Neuronal stem cell (in vitro differentiated cells): ENCODE data around the gene IL1B.
"Not testable (repeated sequence)": the region's sequence is repeated elsewhere in the genome, so short reads cannot be mapped to it uniquely, and the experiment has no call there.

Experiments used
- DNase-seq: peaks from one replicate; pipeline ENCODE4 v3.0.0-alpha.2; 2013; ENCODE audit warnings: low spot score
- H2AFZ ChIP-seq: one replicate; pipeline ENCODE4 v1.6.1; 2013; ENCODE audit warnings: mild to moderate bottlenecking, low read length, inconsistent platforms
- H2AK5ac ChIP-seq: 2 replicates; pipeline ENCODE4 v1.6.1; 2013; ENCODE audit warnings: low read depth, mild to moderate bottlenecking, inconsistent platforms, low read length, moderate library complexity, mixed read lengths
- H2BK120ac ChIP-seq: 2 replicates; pipeline ENCODE4 v1.6.1; 2013; ENCODE audit warnings: low read depth, mild to moderate bottlenecking, inconsistent platforms, low read length, moderate library complexity, mixed read lengths
- H2BK12ac ChIP-seq: one replicate; pipeline ENCODE4 v1.6.1; 2013; ENCODE audit warnings: low read length, inconsistent platforms
- H2BK15ac ChIP-seq: 2 replicates; pipeline ENCODE4 v1.6.1; 2013; ENCODE audit warnings: mild to moderate bottlenecking, low read length, inconsistent platforms, mixed read lengths
- H2BK5ac ChIP-seq: one replicate; pipeline ENCODE4 v1.6.1; 2013; ENCODE audit warnings: inconsistent platforms, mild to moderate bottlenecking, low read length, moderate library complexity
- H3K14ac ChIP-seq: one replicate; pipeline ENCODE4 v1.6.1; 2013; ENCODE audit warnings: low read length, inconsistent platforms
- H3K18ac ChIP-seq: 2 replicates; pipeline ENCODE4 v1.6.1; 2013; ENCODE audit warnings: low read length, inconsistent platforms
- H3K23ac ChIP-seq: 2 replicates; pipeline ENCODE4 v1.6.1; 2013; ENCODE audit warnings: low read depth, mild to moderate bottlenecking, mixed read lengths, low read length, inconsistent platforms; ENCODE audit not compliant: poor library complexity
- H3K27ac ChIP-seq: replicated peaks from 3 replicates; pipeline ENCODE4 v1.5.1; 2013; ENCODE audit warnings: low read length, inconsistent platforms
- H3K27me3 ChIP-seq, 3 experiments: 2 replicates each; pipeline ENCODE4 v1.6.1; 2013; ENCODE audit warnings: low read length in 3 of 3, mild to moderate bottlenecking in 2 of 3, inconsistent platforms in 1 of 3, low read depth in 1 of 3, mixed read lengths in 1 of 3, moderate library complexity in 1 of 3; ENCODE audit not compliant: control insufficient read depth in 3 of 3, insufficient read depth in 3 of 3
- H3K36me3 ChIP-seq, 2 donors: replicated peaks in 1 of 2; 2 replicates each; pipeline ENCODE4 v1.6.1; 2013; ENCODE audit warnings: low read length in 2 of 2; ENCODE audit not compliant: control insufficient read depth in 2 of 2, insufficient read depth in 2 of 2
- H3K4ac ChIP-seq: 2 replicates; pipeline ENCODE4 v1.6.1; 2013; ENCODE audit warnings: inconsistent platforms, mild to moderate bottlenecking, low read length, moderate library complexity
- H3K4me1 ChIP-seq, 2 donors: 1 replicate in 1 of 2; 2 replicates in 1 of 2; pipeline ENCODE4 v1.6.1; 2013; ENCODE audit warnings: low read length in 2 of 2, low read depth in 1 of 2; ENCODE audit not compliant: control insufficient read depth in 2 of 2, insufficient read depth in 1 of 2
- H3K4me2 ChIP-seq: one replicate; pipeline ENCODE4 v1.6.1; 2013; ENCODE audit warnings: mild to moderate bottlenecking, low read length, inconsistent platforms; ENCODE audit not compliant: insufficient read depth, poor library complexity, severe bottlenecking
- H3K4me3 ChIP-seq, 2 donors: 2 replicates each; pipeline ENCODE4 v1.5.1; 2013; ENCODE audit warnings: low read length in 2 of 2, mild to moderate bottlenecking in 2 of 2, inconsistent platforms in 1 of 2, moderate library complexity in 1 of 2
- H3K79me1 ChIP-seq: one replicate; pipeline ENCODE4 v1.6.1; 2013; ENCODE audit warnings: low read depth, mild to moderate bottlenecking, inconsistent platforms, low read length, moderate library complexity
- H3K9ac ChIP-seq: one replicate; pipeline ENCODE4 v1.6.1; 2013; ENCODE audit warnings: mild to moderate bottlenecking, low read depth, low read length, inconsistent platforms; ENCODE audit not compliant: poor library complexity
- H3K9me3 ChIP-seq, 2 donors: replicated peaks in 1 of 2; 2 replicates each; pipeline versions ENCODE3 to v1.6.1; 2013; ENCODE audit warnings: low read length in 2 of 2, mild to moderate bottlenecking in 2 of 2, inconsistent platforms in 1 of 2, low read depth in 1 of 2, mixed read lengths in 1 of 2, moderate library complexity in 1 of 2; ENCODE audit not compliant: control insufficient read depth in 2 of 2, insufficient read depth in 1 of 2
- H4K8ac ChIP-seq: one replicate; pipeline ENCODE4 v1.6.1; 2013; ENCODE audit warnings: low read depth, mild to moderate bottlenecking, inconsistent platforms, low read length, moderate library complexity
- H4K91ac ChIP-seq: one replicate; pipeline ENCODE4 v1.6.1; 2013; ENCODE audit warnings: low read length, low read depth, mild to moderate bottlenecking, inconsistent platforms; ENCODE audit not compliant: poor library complexity
- WGBS, 2 donors: extraction: QIAGEN DNeasy Blood & Tissue Kit; methylation state at CpG; one replicate each; pipeline ENCODE4 v1.1.7; 2013; ENCODE audit warnings: missing lambda C conversion rate in 2 of 2, mixed read lengths in 1 of 2; ENCODE audit not compliant: insufficient read length in 2 of 2, insufficient replicate concordance in 1 of 2; ENCODE audit errors: extremely low coverage in 2 of 2; 5-methylcytosine and 5-hydroxymethylcytosine counted together

Gene IL1B

GRCh38 chr2:112866128-112866835, 29.7 kb upstream of the IL1B start:
- no peaks in the 10 kb centered on the region for H3K79me1 ChIP-seq

GRCh38 chr2:112864072-112864471, 27.5 kb upstream of the IL1B start:
- Histone ChIP-seq H3K4me2 (no peak overlapping the region), H4K91ac (no peak overlapping the region), H3K27ac (no peak overlapping the region), H4K8ac (no peak overlapping the region), H3K79me1 (no peaks in the 10 kb centered on the region), H3K9ac (no peak overlapping the region), H3K18ac (no peak overlapping the region), H2BK15ac (no peak overlapping the region), H3K4ac (no peak overlapping the region), H2AK5ac (no peak overlapping the region), H2AFZ (no peak overlapping the region), H3K36me3 (no peaks in the 10 kb centered on the region), H3K23ac (no peak overlapping the region), H3K9me3 (peaks cover 8 to 15% of the 10 kb centered on the region in 2 donors), H3K4me1 (no peaks in the 10 kb centered on the region), H3K14ac (no peak overlapping the region), H2BK12ac (no peak overlapping the region), H3K27me3 (no peaks in the 10 kb centered on the region), H2BK5ac (no peak overlapping the region), H2BK120ac (no peak overlapping the region), H3K4me3 (no peak overlapping the region)
- DNase-seq, result no peak
- WGBS, 2 donors, result no CpG with 5 or more reads among the region's 1 CpG

More at GRCh38 chr2:112866128-112866835, 29.7 kb upstream of the IL1B start:
- no peak overlapping the region for H4K91ac ChIP-seq
- no peak overlapping the region for H2BK12ac ChIP-seq
- peaks cover 4 to 8% of the 10 kb centered on the region in 2 donors for H3K9me3 ChIP-seq
- H3K4me3 ChIP-seq, result no peak overlapping the region
- H4K8ac ChIP-seq, result no peak overlapping the region
- no peak overlapping the region for H2BK5ac ChIP-seq
- no peaks in the 10 kb centered on the region for H3K27me3 ChIP-seq
- no peak overlapping the region for H3K18ac ChIP-seq
- no CpG with 5 or more reads among the region's 8 CpGs for WGBS, 2 donors
- H2BK120ac ChIP-seq, result no peak overlapping the region
- H3K4me1 ChIP-seq, result peaks cover 0 to 1% of the 10 kb centered on the region in 2 donors
- H3K36me3 ChIP-seq, result no peaks in the 10 kb centered on the region
- H3K4me2 ChIP-seq, result no peak overlapping the region
- no peak overlapping the region for H2AFZ ChIP-seq
- no peak overlapping the region for H3K14ac ChIP-seq
- no peak overlapping the region for H3K4ac ChIP-seq
- H3K9ac ChIP-seq, result no peak overlapping the region
- no peak overlapping the region for H3K23ac ChIP-seq
- no peak overlapping the region for H2AK5ac ChIP-seq
- H3K27ac ChIP-seq, result no peak overlapping the region
- DNase-seq, result no peak
- no peak overlapping the region for H2BK15ac ChIP-seq

DNA sequence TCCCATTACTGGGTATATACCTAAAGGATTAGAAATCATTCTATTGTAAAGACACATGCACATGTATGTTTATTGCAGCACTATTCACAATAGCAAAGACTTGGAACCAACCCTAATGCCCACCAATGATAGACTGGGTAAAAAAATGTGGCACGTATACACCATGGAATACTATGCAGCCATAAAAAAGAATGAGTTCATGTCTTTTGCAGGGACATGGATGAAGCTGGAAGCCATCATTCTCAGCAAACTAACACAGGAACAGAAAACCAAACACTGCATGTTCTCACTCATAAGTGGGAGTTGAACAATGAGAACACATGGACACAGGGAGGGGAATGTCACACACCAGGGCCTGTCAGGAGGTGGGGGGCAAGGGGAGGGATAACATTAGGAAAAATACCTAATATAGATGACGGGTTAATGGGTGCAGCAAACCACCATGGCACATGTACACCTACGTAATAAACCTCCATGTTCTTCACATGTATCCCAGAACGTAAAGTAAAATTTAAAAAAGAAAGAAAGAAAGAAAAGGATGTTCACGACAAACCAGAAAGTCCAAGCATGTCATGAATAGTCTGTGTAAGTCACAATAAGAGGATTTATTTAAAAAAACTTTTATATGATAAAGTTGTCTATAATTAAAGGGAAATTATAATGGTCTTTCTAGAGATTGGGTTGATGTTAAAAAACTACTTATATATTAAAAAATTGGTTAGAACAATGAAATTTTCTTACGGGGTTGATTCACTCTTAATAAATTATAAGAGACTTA, 23.0 kb upstream of the IL1B start:
- not testable (repeated sequence) for H2BK120ac ChIP-seq, H3K4ac ChIP-seq, H3K4me3 ChIP-seq, H3K79me1 ChIP-seq, H3K4me1 ChIP-seq, H2BK12ac ChIP-seq, H3K9ac ChIP-seq, H3K27me3 ChIP-seq, H3K27ac ChIP-seq, H2AK5ac ChIP-seq, H3K23ac ChIP-seq, H4K8ac ChIP-seq, H2BK15ac ChIP-seq, H3K14ac ChIP-seq, H3K36me3 ChIP-seq, H2BK5ac ChIP-seq, H3K4me2 ChIP-seq, H2AFZ ChIP-seq, H3K18ac ChIP-seq, H4K91ac ChIP-seq, DNase-seq
- no CpG with 5 or more reads among the region's 6 CpGs for WGBS, 2 donors
- H3K9me3 ChIP-seq, result peaks cover 0 to 11% of the 10 kb centered on the region in 2 donors

GRCh38 chr2:112850588-112850987, 14.0 kb upstream of the IL1B start:
- H3K4me3 ChIP-seq, result no peak overlapping the region
- H3K9ac ChIP-seq, result no peak overlapping the region
- no peak overlapping the region for H2AK5ac ChIP-seq
- no peak overlapping the region for H2BK120ac ChIP-seq
- no peak overlapping the region for H2BK12ac ChIP-seq
- H2BK5ac ChIP-seq, result no peak overlapping the region
- H3K4ac ChIP-seq, result no peak overlapping the region
- no peak overlapping the region for H3K14ac ChIP-seq
- H3K36me3 ChIP-seq, result no peaks in the 10 kb centered on the region
- no peaks in the 10 kb centered on the region for H3K4me1 ChIP-seq
- H3K27ac ChIP-seq, result no peak overlapping the region
- H3K9me3 ChIP-seq, result peaks cover 0 to 4% of the 10 kb centered on the region in 2 donors
- DNase-seq, result no peak
- no peak overlapping the region for H2AFZ ChIP-seq
- H3K79me1 ChIP-seq, result no peaks in the 10 kb centered on the region
- WGBS, 2 donors, result no CpG with 5 or more reads among the region's 5 CpGs
- no peaks in the 10 kb centered on the region for H3K27me3 ChIP-seq
- H4K91ac ChIP-seq, result no peak overlapping the region
- H3K23ac ChIP-seq, result no peak overlapping the region
- no peak overlapping the region for H3K18ac ChIP-seq
- H2BK15ac ChIP-seq, result no peak overlapping the region
- H4K8ac ChIP-seq, result no peak overlapping the region
- H3K4me2 ChIP-seq, result no peak overlapping the region
